Mammary epithelial cell (primary cell): Measurements from ENCODE around the gene CLCA1.

Experiments
- EZH2 ChIP-seq: IDR thresholded peaks from 2 replicates; pipeline ENCODE4 v1.6.1; 2012; ENCODE audit warnings: low read length, inconsistent platforms, borderline replicate concordance
- TF ChIP-seq, protein P1 (sequence below), 2 donors: IDR thresholded peaks in 1 of 2; conservative IDR thresholded peaks in 1 of 2; 2 replicates each; pipeline ENCODE4 v1.5.1; 2011 to 2012; ENCODE audit warnings: inconsistent platforms in 2 of 2, low read length in 2 of 2, mild to moderate bottlenecking in 2 of 2, control low read depth in 1 of 2, low read depth in 1 of 2; ENCODE audit not compliant: insufficient read depth in 1 of 2; ENCODE audit errors: extremely low read depth in 1 of 2

DNA sequence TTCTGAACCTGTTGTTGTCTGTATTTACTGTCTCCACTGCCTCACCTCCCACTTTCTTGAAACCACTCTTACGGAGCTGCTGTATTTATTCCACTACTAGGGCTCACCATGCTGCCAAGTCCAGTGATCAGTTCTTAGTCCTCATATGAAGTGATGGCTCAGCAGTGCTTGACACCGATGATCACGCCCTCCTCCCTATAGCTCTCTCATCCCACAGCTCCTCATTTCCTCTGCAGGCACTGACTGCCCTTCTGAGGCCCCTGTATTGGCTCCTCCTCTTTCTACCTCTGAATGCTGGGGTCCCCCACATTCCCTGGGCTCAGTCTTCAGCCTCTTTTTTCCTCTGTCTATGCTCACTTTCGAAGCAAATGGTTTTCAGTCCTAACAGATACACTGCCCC is 3.4 kb downstream of the CLCA1 start:
- TF ChIP-seq, protein P1, sequence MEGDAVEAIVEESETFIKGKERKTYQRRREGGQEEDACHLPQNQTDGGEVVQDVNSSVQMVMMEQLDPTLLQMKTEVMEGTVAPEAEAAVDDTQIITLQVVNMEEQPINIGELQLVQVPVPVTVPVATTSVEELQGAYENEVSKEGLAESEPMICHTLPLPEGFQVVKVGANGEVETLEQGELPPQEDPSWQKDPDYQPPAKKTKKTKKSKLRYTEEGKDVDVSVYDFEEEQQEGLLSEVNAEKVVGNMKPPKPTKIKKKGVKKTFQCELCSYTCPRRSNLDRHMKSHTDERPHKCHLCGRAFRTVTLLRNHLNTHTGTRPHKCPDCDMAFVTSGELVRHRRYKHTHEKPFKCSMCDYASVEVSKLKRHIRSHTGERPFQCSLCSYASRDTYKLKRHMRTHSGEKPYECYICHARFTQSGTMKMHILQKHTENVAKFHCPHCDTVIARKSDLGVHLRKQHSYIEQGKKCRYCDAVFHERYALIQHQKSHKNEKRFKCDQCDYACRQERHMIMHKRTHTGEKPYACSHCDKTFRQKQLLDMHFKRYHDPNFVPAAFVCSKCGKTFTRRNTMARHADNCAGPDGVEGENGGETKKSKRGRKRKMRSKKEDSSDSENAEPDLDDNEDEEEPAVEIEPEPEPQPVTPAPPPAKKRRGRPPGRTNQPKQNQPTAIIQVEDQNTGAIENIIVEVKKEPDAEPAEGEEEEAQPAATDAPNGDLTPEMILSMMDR (conservative IDR thresholded peaks at IDR 0.05 in 1 of 2, IDR thresholded peaks at IDR 0.05 in 1 of 2; ENCODE audit: extremely low read depth in 1 of 2, insufficient read depth in 1 of 2, low read depth in 1 of 2, low read length in 2 of 2) = no peak
- no peak for TF ChIP-seq EZH2
